ENCODE results near the gene TAF4B.

DNA sequence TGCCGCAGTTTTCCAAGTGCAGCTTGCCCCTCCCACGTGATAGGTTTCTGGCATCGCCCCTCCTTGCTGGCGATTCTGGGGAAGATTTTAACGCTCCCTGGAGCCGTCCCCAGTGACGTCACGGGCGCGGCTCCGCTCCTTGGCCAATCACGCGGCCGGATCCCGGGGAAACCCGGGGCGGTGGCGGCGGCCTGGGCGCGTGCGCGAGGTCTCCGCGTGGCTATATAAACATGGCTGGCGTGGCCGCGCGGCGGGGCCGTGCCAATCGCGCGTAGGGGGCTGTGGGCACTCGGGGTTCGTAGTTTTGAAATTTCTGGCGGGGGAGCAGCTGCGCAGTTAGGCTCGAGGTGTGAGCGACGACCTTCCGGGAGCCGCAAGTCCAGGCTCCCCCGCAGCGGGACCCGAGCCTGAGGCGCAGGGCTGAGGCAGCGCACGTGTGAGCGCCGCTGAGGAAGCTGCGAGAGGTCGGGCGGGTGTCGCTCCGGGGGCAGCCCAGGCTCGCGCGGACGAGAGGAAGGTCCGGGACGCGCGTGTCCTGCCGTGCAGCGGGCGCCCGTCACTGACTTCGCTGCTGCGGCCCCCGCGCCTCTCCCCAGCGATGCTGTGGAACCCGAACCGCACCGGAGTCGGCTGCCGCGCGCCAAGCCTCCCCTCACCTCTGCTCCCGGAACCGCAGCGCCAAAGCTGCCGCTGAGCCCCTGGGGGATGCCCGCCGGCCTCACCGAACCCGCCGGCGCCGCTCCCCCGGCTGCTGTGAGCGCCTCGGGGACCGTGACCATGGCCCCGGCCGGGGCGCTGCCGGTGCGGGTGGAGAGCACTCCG is at the start of gene TAF4B:
- TF ChIP-seq, protein P1, sequence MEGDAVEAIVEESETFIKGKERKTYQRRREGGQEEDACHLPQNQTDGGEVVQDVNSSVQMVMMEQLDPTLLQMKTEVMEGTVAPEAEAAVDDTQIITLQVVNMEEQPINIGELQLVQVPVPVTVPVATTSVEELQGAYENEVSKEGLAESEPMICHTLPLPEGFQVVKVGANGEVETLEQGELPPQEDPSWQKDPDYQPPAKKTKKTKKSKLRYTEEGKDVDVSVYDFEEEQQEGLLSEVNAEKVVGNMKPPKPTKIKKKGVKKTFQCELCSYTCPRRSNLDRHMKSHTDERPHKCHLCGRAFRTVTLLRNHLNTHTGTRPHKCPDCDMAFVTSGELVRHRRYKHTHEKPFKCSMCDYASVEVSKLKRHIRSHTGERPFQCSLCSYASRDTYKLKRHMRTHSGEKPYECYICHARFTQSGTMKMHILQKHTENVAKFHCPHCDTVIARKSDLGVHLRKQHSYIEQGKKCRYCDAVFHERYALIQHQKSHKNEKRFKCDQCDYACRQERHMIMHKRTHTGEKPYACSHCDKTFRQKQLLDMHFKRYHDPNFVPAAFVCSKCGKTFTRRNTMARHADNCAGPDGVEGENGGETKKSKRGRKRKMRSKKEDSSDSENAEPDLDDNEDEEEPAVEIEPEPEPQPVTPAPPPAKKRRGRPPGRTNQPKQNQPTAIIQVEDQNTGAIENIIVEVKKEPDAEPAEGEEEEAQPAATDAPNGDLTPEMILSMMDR (conservative IDR thresholded peaks at IDR 0.05 in 1 of 2, IDR thresholded peaks at IDR 0.05 in 1 of 2; ENCODE audit: extremely low read depth in 1 of 2, insufficient read depth in 1 of 2, low read depth in 1 of 2, low read length in 2 of 2), result no peak
- TF ChIP-seq EZH2 (IDR thresholded peaks at IDR 0.05; ENCODE audit: borderline replicate concordance, low read length), result no peak

Data from mammary epithelial cell (primary cell).